Uterus (tissue), 2 donors: Measurements from ENCODE around the gene RHOA.
A peak's percentile ranks its signal among the peaks of the same experiment; 100 is the strongest.

Experiments
- CTCF ChIP-seq, 4 experiments: fragments of 200-600 bp in 2 of 4; fragments of 450-650 bp in 2 of 4; sonication (generic) in 2 of 4; IDR thresholded peaks; one replicate each; pipeline ENCODE4 v1.5.1; 2016 to 2019; ENCODE audit warnings: antibody characterized with exemption in 4 of 4, mild to moderate bottlenecking in 2 of 4, moderate library complexity in 1 of 4
- POLR2A ChIP-seq, 2 donors: fragments of 450-650 bp; IDR thresholded peaks; one replicate each; pipeline ENCODE4 v1.6.1; 2016; ENCODE audit warnings: antibody characterized with exemption in 2 of 2, mild to moderate bottlenecking in 1 of 2, moderate library complexity in 1 of 2

GRCh38 chr3:49327485-49327884, 84.3 kb downstream of the RHOA start:
- no peak for TF ChIP-seq POLR2A (IDR thresholded peaks at IDR 0.05)
- peak in 1 of 4 experiments; percentile 6 for TF ChIP-seq CTCF (IDR thresholded peaks at IDR 0.05)
